Stimulated activated naive CD8-positive, alpha-beta T cell treated with anti-CD3 and anti-CD28 coated beads, Interleukin-15, amount 100 ng/mL, for 72 hours (primary cell): ENCODE data around the gene EIF2B2.

Source experiments
- ATAC-seq: fragments of 150-1000 bp; cut with Tn5 transposase; 2 replicates; pipeline ENCODE4 v1.10.0; 2021; ENCODE audit warnings: mild to moderate bottlenecking, moderate library complexity
- DNase-seq, 2 donors: peaks; one replicate each; pipeline ENCODE4 v3.0.0; 2021 to 2022
- H3K27ac Mint-ChIP-seq, 2 donors: one replicate each; pipeline ENCODE4 v1.8.0; 2022; ENCODE audit warnings: mild to moderate bottlenecking in 2 of 2, mixed read lengths in 2 of 2, moderate library complexity in 2 of 2
- H3K27me3 Mint-ChIP-seq: one replicate; pipeline ENCODE4 v1.8.0; 2022; ENCODE audit warnings: mixed read lengths
- H3K4me1 Mint-ChIP-seq: one replicate; pipeline ENCODE4 v1.8.0; 2022; ENCODE audit warnings: mild to moderate bottlenecking, mixed read lengths
- H3K4me3 Mint-ChIP-seq, 2 donors: one replicate each; pipeline ENCODE4 v1.8.0; 2022; ENCODE audit warnings: mild to moderate bottlenecking in 2 of 2, mixed read lengths in 2 of 2, moderate library complexity in 1 of 2
- H3K9me3 Mint-ChIP-seq, 2 donors: one replicate each; pipeline ENCODE4 v1.8.0; 2022; ENCODE audit warnings: mixed read lengths in 2 of 2

The EIF2B2 gene

DNA sequence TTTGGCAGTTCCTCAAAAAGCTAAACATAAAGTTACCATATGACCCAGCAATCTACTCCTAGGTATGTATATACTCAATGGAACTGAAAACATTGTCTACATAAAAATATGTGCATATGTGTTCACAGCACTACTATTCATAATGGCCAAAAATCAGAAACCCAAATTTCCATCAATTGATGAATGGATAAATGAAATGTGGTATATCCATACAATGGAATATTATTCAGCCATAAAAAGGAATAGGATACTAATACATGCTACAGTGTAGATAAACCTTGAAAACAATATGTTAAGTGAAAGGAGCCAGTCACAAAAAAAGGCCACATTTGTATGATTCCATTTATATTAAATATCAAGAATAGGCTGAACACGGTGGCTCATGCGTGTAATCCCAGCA lies 57.7 kb downstream of the EIF2B2 start:
- no peaks in the 10 kb centered on the region for H3K9me3 Mint-ChIP-seq
- H3K4me1 Mint-ChIP-seq, result peaks cover 39% of the 10 kb centered on the region
- no peak for ATAC-seq
- H3K27me3 Mint-ChIP-seq, result no peaks in the 10 kb centered on the region
- no peak for DNase-seq
- H3K4me3 Mint-ChIP-seq, result no peak overlapping the region
- H3K27ac Mint-ChIP-seq, result no peak overlapping the region
